Kidney tubule cell (primary cell): ENCODE data around the gene CAMTA1.

Source experiments
- DNase-seq: peaks from one replicate; pipeline ENCODE4 v3.0.0-alpha.2; 2018; ENCODE audit warnings: low spot score

CAMTA1 gene

DNA sequence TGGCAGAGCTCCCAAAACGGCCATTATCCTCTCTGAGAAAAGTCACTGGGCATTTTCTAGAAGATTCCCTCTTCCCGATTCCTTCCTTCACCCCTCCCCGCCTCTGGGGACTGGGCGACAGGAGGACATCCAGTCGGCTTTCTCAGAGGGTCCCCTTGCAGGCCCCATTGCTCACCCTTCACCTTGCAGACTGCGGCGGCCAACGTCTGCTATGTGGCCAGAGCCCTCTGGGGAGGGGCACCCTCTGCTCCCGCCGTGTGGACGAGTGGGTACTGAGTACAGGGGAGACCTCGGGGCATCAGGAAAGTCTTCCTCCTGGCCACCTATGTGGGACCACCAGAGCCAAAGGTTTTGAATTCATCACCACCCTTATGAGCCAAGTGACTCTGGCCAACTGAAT is 692.3 kb downstream of the CAMTA1 start:
- no peak for DNase-seq

DNA sequence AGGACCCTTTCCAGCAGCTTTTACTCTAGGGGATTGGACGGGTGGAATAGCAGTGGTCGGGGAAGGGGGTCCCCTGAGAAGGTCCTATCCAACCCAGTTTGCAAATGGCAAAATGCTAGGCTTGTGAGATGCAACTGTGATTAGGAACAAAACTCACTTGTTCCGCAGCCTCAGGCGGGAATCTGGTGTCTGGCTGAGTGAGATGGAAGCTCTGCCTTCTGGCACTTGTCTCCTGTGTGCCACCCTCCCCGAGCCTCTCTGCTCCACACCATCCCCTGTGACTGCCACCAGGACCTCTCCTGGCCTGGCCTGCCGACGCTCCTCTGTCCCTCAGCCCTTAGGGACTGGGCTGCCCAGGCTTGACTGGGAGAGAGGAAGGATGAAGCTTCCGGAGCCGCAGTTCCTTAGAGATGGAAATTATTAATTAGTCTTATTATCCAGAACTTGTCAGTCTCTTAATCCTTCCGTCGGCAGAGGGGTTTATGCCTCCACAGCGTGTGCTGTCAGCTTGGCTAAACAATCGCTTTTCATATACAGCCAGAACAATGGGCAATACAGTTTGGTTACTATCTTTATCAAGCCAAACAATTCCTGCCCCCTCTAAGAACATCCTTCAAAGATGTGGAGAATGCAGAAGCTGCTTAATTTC is 693.0 kb downstream of the CAMTA1 start:
- DNase-seq: no peak

- peak; percentile 46 for DNase-seq
Observed at GRCh38 chr1:7478809-7479499, 693.7 kb downstream of the CAMTA1 start.

DNA sequence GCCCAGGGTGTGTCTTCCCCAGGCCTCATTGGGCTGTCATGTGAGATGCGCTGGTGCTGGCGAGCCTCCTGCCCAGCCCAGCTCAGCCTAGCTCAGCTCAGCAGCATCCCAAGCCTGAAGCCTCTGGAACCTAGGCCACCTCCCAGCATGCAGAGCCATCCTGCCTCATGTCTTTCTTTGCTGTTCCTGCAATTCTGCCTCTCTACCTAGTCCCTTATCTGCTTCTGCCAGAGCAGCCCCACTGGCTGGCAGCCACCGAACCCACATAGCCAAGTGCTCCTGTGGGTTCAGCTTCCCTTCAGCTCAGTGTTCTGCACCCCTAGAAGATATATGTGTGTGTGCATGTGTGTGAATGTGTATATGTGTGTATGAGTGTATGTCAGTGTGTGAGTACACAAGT is 694.3 kb downstream of the CAMTA1 start:
- no peak for DNase-seq

DNA sequence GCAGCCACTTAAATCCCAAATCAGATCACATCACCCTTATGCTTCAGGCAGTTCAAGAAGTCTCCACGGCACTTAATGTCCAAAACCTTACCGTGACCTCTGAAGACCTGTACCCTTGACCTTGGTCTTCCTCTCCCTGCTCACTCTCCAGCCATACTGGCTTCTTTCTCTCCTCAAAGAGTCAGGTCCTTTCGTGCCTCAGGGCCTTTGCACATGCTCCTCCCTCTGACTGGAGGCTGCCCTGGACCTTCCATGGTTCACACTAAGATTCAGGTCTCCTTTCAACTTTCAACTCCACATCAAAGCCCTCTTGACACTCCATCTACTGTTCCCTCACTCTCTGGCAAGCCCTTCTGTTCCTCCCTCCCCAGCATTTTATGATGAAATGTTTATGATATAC is 695.9 kb downstream of the CAMTA1 start:
- DNase-seq: no peak

- DNase-seq: no peak
Observed at GRCh38 chr1:7482077-7482476, 696.8 kb downstream of the CAMTA1 start.

DNA sequence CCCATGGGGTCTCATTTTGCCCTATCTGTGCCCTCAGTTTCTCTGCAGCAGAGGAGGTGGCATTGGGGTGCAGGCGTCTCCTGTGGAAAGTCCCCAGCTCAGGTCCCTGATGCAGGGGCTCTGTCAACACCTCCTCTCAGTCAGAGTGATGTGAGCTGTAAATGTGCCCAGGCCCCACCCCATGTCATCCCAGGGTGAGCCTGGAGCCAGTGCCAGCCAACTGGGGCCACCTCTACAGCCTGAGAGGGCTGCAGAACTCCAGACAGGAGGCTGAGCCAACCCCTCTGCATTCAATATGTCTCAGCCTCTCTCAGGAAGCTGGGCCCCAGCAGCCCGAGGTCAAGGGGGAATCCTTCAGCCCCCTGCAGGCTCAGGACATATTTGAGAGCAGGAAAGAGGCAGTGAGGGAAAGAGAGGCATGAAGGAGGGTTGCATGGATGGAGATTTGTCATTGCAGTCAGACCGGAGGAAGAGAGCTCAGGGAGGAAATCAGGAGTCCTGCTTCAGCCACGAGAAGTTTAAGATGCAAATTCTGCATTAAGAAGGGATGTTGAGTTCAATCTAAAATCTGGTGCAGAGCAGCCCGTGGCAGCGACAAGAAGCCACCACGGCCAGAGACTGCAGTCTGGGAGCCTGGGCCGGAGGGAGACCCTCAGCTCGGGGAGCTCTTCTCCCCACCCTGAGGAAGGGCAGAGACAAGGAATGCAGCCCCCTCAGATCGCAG is 697.7 kb downstream of the CAMTA1 start:
- DNase-seq: no peak

DNA sequence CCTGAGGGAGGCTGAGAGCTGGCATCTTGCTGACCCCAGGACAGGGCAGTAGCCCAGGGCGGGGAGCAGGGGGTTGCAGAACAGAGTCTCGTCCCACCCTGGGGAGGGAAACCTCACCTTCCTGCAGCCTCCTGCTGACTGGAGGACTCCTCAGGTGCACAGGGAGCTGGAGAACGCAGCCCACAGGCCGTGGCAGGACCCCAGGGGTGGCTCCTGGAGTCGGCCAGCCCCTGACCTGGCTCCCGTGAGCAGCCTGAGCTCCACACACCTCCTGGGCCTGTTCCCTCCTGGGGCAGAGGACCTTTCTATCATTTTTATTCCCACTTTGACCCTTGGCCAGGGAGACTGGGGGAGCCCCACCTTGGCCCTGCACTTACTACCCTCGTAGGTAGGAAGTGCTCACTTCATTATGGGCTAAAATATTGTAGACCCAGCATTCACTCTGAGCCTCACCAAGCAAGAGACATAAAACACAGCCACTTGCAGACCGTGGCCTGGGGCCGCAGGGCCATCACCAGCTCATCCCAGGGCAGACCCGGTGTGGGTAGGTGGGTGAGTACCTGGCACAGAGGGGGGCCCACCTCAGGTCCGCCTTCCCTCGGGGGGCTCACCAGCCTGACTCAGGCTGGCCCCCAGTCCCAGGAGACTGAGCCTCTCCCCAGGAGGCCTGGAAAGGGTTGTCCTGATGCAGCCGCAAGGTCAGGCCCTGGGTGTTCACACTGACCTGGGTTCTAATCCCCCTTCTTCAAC is 698.6 kb downstream of the CAMTA1 start:
- DNase-seq: no peak

DNA sequence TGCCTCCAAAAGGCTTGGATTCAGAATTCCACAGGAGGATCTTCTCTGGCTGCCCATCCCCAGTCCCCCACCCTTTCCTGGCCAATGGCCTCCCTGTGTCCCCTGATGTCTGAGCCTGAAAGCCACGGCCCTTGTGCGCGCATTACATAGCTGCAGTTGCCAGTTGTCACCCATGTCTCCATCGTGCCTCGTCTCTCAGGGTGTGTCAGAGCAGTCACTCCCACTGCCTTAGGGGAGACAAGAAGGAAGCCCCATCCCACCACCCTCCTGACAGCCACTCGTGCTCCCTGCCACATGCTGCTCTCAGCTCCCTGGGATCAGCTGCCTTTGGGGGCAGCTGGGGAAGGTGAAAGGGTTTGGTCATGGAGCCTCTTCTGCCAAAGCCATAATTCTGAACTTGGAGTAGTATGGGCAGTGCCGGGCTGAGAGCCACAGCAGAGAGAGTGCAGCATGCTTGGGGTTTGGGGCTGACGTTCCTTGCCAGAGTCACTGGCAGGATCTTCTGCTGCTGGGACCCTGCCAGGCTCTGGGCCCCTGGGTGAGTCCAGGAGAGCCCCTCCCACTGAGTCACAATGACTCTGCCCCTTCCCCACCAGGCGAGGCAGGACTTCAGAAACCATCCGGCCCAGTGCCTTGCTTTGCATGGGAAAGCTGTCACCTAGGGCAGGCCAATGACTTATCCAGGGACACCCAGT is 700.0 kb downstream of the CAMTA1 start:
- DNase-seq: no peak

DNA sequence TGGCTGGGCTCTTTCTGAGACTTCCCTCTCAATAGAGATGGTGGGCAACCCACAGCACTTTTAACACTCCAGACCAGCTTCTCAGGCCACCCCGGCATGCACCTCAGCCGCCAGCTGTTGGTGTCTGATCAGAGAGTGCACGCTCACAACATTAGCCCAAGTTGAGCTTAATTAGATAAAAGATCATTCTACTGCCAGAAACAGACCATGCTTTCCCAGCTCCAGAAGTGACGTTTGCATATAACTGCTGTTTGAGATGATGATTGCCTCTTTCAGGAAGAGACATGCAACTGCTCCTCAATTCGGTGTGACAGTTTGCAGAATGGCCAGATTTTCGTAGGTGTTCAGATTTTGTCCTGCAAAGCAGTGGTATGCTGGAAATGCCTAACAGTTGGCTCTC is 700.6 kb downstream of the CAMTA1 start:
- DNase-seq: no peak

DNA sequence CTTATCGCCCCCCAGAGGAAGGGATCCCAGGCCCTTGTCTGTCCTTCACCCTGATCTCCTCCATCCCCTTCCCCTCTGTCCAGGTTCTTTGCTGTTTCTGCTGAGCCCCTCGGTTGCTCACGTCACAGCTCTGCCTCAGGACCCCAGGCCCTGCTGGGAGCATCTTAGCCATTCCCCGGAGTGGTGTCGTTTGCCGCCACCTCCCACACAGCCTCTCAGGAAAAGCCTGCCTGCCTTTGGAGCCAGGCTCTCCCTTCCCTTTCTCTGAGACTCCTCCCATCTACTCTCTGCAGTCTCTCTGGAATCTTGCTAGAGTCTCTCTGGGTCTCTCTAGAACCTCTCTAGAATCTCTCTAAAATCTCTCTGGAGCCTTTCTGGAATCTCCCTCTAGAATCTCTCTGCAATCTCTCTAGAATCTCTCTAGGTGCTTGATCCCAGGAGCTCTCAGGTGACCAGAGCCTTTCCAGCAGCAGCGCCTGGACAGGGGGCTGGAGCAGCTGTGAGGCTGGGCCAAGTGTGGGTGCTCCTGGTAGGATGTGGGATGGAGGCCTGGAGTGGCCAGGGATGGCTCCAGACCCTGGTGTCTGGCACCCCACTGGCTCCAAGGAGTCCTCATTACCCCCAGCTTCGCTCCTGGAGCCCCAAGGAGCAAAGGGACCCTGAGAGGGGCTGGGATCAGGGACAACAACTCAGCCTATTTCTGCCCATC is 702.7 kb downstream of the CAMTA1 start:
- DNase-seq: no peak

DNA sequence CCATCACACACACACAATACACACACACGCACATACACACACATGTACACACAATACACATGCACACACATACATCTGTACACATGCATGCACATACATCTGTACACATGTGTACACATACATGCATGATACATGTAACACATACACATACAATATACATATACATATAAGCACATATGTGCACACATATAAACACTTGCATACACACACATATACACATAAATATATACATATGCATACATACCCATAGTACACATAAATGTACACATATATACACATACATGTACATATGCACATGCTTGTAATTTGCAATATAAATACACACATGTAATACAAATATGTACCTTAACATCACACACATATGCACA is 703.2 kb downstream of the CAMTA1 start:
- no peak for DNase-seq

GRCh38 chr1:7489586-7489985 is 704.3 kb downstream of the CAMTA1 start:
- DNase-seq: no peak

DNA sequence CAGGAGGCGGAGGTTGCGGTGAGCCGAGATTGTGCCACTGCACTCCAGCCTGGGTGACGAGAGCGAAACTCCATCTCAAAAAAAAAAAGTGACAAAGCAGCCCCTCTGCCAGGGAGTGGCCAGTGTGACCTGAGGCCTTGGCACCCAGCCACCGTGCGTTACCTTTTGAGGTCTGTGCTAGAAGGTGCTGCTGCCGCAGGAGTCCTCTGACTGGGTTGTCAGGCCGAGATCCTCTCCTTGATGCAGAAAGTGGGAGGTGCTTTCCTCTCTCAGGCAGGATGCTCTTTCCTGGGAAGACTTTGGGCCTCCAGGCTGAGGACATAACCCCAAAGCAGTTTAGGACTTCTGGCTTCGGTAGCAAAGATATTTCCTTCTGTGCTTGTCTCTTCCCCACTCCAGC is 705.3 kb downstream of the CAMTA1 start:
- no peak for DNase-seq

DNA sequence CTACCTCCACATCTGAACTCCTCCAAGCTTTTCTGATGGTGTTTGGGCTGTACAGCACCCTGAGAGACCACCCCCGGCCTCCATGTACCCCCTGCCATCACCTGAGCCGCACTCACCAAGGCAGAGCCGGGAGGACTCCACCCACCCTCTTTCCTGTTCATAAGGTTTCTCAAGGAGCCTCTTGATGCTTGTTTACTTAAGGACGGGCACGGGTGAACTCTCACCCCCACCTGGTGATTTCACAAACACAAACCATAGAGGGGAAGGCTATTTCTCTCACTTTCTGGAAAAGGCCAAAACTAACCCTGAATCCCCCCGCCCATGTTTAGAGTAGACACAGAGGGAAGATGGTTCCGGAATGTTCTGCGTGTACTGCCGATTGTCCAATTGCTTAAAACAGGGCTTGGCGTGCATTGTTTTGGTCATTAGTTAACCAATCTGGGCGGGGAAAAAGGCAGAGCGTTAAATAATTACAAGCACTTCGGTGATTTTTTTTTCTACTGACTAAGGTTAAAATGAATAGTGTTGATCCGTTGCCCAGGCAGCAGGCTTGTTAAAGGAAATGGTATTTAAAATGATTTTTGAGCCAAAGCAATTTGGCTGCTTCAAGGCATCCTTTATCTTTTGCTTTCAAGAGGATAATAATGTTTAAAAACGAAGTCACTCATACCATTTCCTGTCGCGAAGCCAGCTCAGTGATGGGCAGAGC is 706.0 kb downstream of the CAMTA1 start:
- DNase-seq: peak; percentile 30

DNA sequence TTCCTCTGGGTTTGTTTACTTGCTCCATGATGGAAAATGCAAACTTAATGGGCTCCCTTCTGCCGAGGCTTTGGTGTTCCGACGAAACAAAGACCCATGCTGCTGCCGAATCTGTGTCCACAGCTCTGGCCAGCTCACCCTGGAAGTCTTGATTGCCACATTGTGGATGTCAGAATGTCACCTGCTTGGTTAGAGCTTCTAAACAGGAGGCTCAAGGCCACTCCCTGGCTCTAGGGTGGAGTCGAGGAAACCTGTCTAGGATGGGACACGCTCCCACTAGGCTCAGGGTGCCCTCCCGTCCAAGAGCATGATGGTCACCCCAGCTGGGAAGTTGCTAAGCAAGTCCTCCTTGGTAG is 706.5 kb downstream of the CAMTA1 start:
- DNase-seq: no peak

DNA sequence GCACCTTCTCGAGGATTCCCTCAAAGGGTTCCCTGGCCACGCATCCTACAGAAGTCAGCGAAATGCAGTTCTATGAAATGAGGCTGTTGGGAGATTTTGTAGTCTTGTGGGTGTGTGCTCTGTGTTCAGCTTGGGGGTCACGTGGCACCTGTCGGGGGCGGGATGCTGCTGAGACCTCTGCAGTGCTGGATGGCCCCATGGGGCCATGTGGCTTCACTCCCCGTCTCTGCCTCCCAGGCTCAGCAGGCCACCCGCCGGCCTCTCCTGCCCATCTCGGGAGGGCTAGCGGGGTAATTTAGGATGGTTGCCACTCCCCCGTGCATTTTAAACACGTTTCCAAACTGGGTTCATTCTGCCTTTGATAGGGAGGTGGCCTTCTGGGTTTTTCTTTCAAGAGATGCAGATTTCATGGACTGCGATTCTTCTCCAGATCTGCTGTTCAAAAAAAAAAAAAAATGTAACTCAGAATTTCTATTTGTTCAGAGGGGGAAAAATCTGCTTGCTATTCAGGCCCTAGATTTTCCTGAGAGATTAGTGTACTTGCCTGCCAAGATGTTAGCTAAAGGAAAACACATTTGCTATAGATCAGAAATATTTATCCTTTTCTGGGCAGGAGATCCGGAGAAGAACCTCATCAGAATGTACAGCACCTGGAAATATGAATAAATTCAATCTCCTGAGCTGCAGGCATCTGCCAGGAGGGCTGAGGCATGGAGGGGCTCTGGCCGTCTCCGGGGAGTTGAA is 708.6 kb downstream of the CAMTA1 start:
- no peak for DNase-seq

DNA sequence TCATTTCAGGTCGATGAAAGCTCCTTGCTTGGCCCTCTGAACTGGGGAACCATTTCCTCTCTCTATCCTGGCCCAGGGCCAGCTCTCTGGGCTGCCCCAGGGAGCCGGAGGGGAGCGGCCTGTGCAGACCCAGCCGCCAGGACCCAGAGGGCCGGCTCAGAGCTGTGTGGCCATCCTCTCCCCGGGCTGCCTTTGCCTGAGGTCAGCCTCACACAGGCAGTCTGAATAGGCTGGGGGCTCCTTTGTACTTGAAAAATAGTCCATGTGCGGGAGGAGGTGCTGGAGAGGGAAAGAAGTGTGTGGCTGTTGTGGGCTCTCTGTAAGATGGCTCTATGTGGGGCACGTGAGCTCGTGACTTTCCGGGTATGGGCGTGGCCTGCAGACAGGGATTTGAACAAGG is 710.7 kb downstream of the CAMTA1 start:
- no peak for DNase-seq

- no peak for DNase-seq
Observed at GRCh38 chr1:7497107-7497637, 711.9 kb downstream of the CAMTA1 start.
